CD8-positive, alpha-beta memory T cell (primary cell): Measurements from ENCODE around the gene ZNF587. TPM values are rescaled to one million over a fixed set of nuclear protein-coding genes. Genes with fewer than 3 reads are reported as not detected.
"Not testable (repeated sequence)": the region's sequence is repeated elsewhere in the genome, so short reads cannot be mapped to it uniquely, and the experiment has no call there.

ENCODE experiments used
- CTCF ChIA-PET: fragments of 350-600 bp; sonication (Branson Sonifier 250); formaldehyde crosslinking; loops from one replicate; lab custom pipeline; 2021; ENCODE audit warnings: antibody characterized with exemption; lab: Charles Lee
- POLR2A ChIA-PET: fragments of 350-600 bp; sonication (Branson Sonifier 250); formaldehyde crosslinking; loops from one replicate; lab custom pipeline; 2021; ENCODE audit warnings: antibody characterized with exemption; lab: Charles Lee
- DNase-seq, 5 donors: peaks; one replicate each; pipeline versions ENCODE4 v3.0.0 to v3.0.0-alpha.2; 2020 to 2022; ENCODE audit warnings: mixed read lengths in 1 of 5
- H3K27ac ChIP-seq: one replicate; pipeline ENCODE4 v1.7.0; 2013; ENCODE audit warnings: low read depth, mild to moderate bottlenecking, low read length, moderate library complexity
- H3K27me3 ChIP-seq: 2 replicates; pipeline ENCODE4 v1.7.0; 2013; ENCODE audit warnings: low read length, mild to moderate bottlenecking; ENCODE audit not compliant: insufficient read depth, poor library complexity, severe bottlenecking
- H3K36me3 ChIP-seq: 2 replicates; pipeline ENCODE4 v1.7.0; 2013; ENCODE audit warnings: mild to moderate bottlenecking, low read length, moderate library complexity; ENCODE audit not compliant: insufficient read depth
- H3K4me1 ChIP-seq: 2 replicates; pipeline ENCODE4 v1.7.0; 2013; ENCODE audit warnings: mild to moderate bottlenecking, low read length, moderate library complexity; ENCODE audit not compliant: insufficient read depth
- H3K4me3 ChIP-seq: 2 replicates; pipeline ENCODE4 v1.7.0; 2013; ENCODE audit warnings: mild to moderate bottlenecking, low read length
- H3K9me3 ChIP-seq: 2 replicates; pipeline ENCODE4 v1.7.0; 2013; ENCODE audit warnings: mild to moderate bottlenecking, low read length
- H3K27ac Mint-ChIP-seq, 8 donors: one replicate each; pipeline ENCODE4 v1.8.0; 2020 to 2021; ENCODE audit warnings: mixed read lengths in 8 of 8, mild to moderate bottlenecking in 6 of 8, inconsistent platforms in 3 of 8, moderate library complexity in 3 of 8
- H3K27me3 Mint-ChIP-seq, 2 donors: one replicate each; pipeline ENCODE4 v1.8.0; 2020 to 2021; ENCODE audit warnings: mixed read lengths in 2 of 2, mild to moderate bottlenecking in 1 of 2, moderate library complexity in 1 of 2
- H3K36me3 Mint-ChIP-seq, 3 donors: one replicate each; pipeline ENCODE4 v1.8.0; 2020 to 2021; ENCODE audit warnings: mixed read lengths in 3 of 3, inconsistent platforms in 1 of 3, mild to moderate bottlenecking in 1 of 3
- H3K4me1 Mint-ChIP-seq, 3 donors: one replicate each; pipeline ENCODE4 v1.8.0; 2020 to 2021; ENCODE audit warnings: mixed read lengths in 3 of 3, inconsistent platforms in 1 of 3, mild to moderate bottlenecking in 1 of 3
- H3K4me3 Mint-ChIP-seq, 7 donors: one replicate each; pipeline ENCODE4 v1.8.0; 2020 to 2021; ENCODE audit warnings: mixed read lengths in 7 of 7, mild to moderate bottlenecking in 6 of 7, moderate library complexity in 4 of 7, inconsistent platforms in 2 of 7
- H3K9me3 Mint-ChIP-seq, 5 donors: one replicate each; pipeline ENCODE4 v1.8.0; 2020 to 2022; ENCODE audit warnings: mixed read lengths in 5 of 5, mild to moderate bottlenecking in 3 of 5, moderate library complexity in 2 of 5, inconsistent platforms in 1 of 5
- polyA plus RNA-seq: library from polyadenylated mRNA; unstranded; fragments of 300-500 nt; fragmentation: Illumina TruSeq; gene quantifications from one replicate; pipeline ENCODE4 v1.2.3, GENCODE V29; 2021
- total RNA-seq, 2 experiments: library from RNA; stranded (reverse); gene quantifications; one replicate each; pipeline ENCODE4 v1.2.3, GENCODE V29; 2021

The ZNF587 gene
- total and polyA plus RNA-seq, 3 experiments from 2014 or later: 4.8 to 27.2 (median 24.2) TPM

DNA sequence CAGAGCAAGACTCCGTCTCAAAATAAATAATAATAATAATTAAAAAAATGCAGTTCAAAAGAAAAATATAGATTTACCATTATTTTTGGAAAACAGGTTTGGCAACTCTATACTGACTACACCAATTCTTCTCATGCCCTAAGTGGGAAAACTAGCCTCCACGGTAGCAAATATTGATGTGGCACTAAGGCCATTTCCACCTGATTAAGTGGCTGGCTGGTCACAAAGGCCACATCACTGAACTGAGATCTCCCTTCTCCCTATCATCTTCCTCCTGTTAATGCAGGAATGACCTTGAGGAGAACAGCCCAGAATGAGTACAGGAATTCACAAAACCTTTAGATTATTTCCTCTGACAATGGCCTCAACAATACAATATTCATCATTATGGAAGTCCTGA lies 20.6 kb downstream of the ZNF587 start:
- Histone ChIP-seq H3K27ac (no peak overlapping the region), H3K4me3 (no peak overlapping the region), H3K36me3 (peaks cover 21% of the 10 kb centered on the region), H3K27me3 (no peaks in the 10 kb centered on the region), H3K4me1 (no peaks in the 10 kb centered on the region), H3K9me3 (peaks cover 54% of the 10 kb centered on the region)
- Mint-ChIP-seq H3K4me3 (peak overlapping the region in 1 of 7 donors; percentile 13), H3K27me3 (no peaks in the 10 kb centered on the region), H3K9me3 (peaks cover 12 to 83% (median 72%) of the 10 kb centered on the region in 5 donors), H3K36me3 (peaks cover 13 to 70% (median 53%) of the 10 kb centered on the region in 3 donors), H3K4me1 (no peaks in the 10 kb centered on the region), H3K27ac (peak overlapping the region in 1 of 8 donors; percentile 67)
- ChIA-PET CTCF (no interaction called here), POLR2A (no interaction called here)
- no peak for DNase-seq

- Histone ChIP-seq H3K4me1 (no peaks in the 10 kb centered on the region), H3K27ac (no peak overlapping the region), H3K4me3 (peak overlapping the region; percentile 21), H3K27me3 (no peaks in the 10 kb centered on the region), H3K36me3 (peaks cover 22% of the 10 kb centered on the region), H3K9me3 (peaks cover 63% of the 10 kb centered on the region)
- Mint-ChIP-seq H3K27me3 (no peaks in the 10 kb centered on the region), H3K36me3 (peaks cover 17 to 71% (median 49%) of the 10 kb centered on the region in 3 donors), H3K4me1 (no peaks in the 10 kb centered on the region), H3K9me3 (peaks cover 16 to 86% (median 81%) of the 10 kb centered on the region in 5 donors), H3K4me3 (no peak overlapping the region), H3K27ac (no peak overlapping the region)
- DNase-seq: no peak
- POLR2A ChIA-PET: interaction anchor here (0.6 kb wide), 1 partner anchor 554 kb away, joined by 7 read pairs; no protein-coding TSS in a partner anchor
- CTCF ChIA-PET: no interaction called here
Measured at GRCh38 chr19:57872450-57872849, 22.8 kb downstream of the ZNF587 start.

DNA sequence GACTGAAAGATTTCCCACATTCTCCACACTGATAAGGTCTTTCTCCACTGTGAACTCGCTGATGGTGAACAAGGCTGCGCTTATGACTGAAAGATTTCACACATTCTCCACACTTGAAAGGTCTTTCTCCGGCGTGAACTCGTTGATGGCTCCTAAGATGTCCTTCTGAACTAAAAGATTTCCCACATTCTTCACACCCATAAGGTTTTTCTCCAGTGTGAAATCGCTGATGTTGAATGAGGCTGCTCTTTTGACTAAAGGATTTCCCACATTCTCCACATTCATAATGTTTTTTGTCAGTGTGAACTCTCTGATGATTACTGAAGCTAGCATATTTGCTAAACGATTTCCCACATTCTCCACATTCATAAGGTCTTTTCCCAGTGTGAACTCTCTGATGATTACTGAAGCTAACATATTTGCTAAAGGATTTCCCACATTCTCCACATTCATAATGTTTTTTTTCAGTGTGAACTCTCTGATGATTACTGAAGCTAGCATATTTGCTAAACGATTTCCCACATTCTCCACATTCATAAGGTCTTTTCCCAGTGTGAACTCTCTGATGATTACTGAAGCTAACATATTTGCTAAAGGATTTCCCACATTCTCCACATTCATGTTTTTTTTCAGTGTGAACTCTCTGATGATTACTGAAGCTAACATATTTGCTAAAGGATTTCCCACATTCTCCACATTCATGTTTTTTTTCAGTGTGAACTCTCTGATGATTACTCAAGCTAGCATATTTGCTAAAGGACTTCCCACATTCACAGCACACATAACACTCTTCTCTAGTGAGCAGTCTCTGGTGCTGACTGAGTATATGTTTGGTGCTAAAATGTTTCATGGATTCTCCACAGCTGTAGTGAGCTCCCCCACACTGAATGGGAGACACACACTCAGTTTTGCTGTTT lies 24.5 kb downstream of the ZNF587 start:
- H3K27ac ChIP-seq, CTCF ChIA-PET, H3K4me3 ChIP-seq, H3K4me1 Mint-ChIP-seq, DNase-seq, H3K27ac Mint-ChIP-seq, H3K4me3 Mint-ChIP-seq, H3K4me1 ChIP-seq, H3K27me3 Mint-ChIP-seq, H3K27me3 ChIP-seq: not testable (repeated sequence)
- POLR2A ChIA-PET: interaction anchor here (0.5 to 0.6 kb wide), 2 partner anchors 12 to 321 kb away, joined by 3 read pairs; no protein-coding TSS in a partner anchor
- Histone ChIP-seq H3K9me3 (peaks cover 58% of the 10 kb centered on the region), H3K36me3 (peaks cover 17% of the 10 kb centered on the region)
- Mint-ChIP-seq H3K9me3 (peaks cover 16 to 86% (median 81%) of the 10 kb centered on the region in 5 donors), H3K36me3 (peaks cover 20 to 72% (median 53%) of the 10 kb centered on the region in 3 donors)

- CTCF ChIA-PET: no interaction called here
- Mint-ChIP-seq H3K9me3 (peaks cover 0 to 72% (median 42%) of the 10 kb centered on the region in 5 donors), H3K36me3 (peaks cover 12 to 58% (median 51%) of the 10 kb centered on the region in 3 donors), H3K27ac (no peak overlapping the region), H3K4me3 (peak overlapping the region in 2 of 7 donors; percentile 9 to 96), H3K4me1 (peaks cover 28 to 46% (median 32%) of the 10 kb centered on the region in 3 donors), H3K27me3 (peaks cover 0 to 2% of the 10 kb centered on the region in 2 donors)
- POLR2A ChIA-PET: interaction anchor here (0.7 kb wide), 2 partner anchors 12 to 715 kb away, joined by 3 to 5 read pairs; no protein-coding TSS in a partner anchor
- peaks cover 7% of the 10 kb centered on the region for H3K4me1 ChIP-seq
- no peak for DNase-seq
- H3K9me3 ChIP-seq: peaks cover 10% of the 10 kb centered on the region
- no peak overlapping the region for H3K27ac ChIP-seq
- H3K36me3 ChIP-seq: no peaks in the 10 kb centered on the region
- H3K27me3 ChIP-seq: no peaks in the 10 kb centered on the region
- no peak overlapping the region for H3K4me3 ChIP-seq
Measured at GRCh38 chr19:57886046-57886445, 36.4 kb downstream of the ZNF587 start.

DNA sequence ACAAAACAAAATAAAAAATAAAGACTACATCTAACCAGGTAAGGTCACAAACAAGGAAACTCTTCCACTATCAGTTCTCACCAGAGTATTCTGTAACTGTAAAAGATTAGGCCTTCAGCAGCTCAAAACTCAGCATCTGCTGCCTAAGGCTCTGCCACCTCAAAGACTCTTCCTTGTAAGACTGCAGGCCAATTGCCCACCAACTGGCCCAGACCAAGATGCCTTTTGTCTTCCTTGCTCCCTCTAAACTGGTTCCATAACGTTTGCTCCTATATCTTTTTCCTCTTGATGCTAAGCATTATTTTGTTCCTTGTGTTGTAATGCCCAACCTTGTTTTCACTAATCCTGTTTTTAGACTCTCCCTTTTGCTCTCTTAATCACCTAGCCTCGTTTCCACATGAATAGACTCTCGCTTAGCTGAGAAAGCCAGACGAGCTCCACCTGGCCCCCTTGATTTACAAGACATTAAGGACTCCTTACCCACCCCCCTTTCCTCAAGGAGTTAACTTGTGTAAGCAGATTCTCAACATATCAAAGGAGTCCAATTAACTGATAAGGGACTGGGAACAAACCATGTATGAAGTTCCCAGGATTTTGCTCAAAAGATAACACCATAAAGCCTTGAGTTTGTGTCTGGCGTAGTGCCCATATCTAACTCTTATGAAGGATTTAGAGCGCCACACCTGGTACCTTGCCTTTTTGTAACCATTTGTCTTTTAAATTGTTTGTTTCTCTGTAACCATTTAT lies 37.7 kb downstream of the ZNF587 start:
- Histone ChIP-seq H3K27ac (no peak overlapping the region), H3K27me3 (no peaks in the 10 kb centered on the region), H3K9me3 (peaks cover 10% of the 10 kb centered on the region), H3K4me3 (peak overlapping the region; percentile 90), H3K36me3 (no peaks in the 10 kb centered on the region), H3K4me1 (peaks cover 7% of the 10 kb centered on the region)
- H3K27ac Mint-ChIP-seq: peak overlapping the region in 3 of 8 donors; percentile 62 to 89 (median 68)
- H3K4me3 Mint-ChIP-seq: peak overlapping the region; percentile 80 to 96 (median 89)
- DNase-seq: no peak
- POLR2A ChIA-PET: interaction anchor here (1.1 kb wide), 1 partner anchor 30 kb away, joined by 3 read pairs; no protein-coding TSS in a partner anchor
- peaks cover 28 to 46% (median 32%) of the 10 kb centered on the region in 3 donors for H3K4me1 Mint-ChIP-seq
- H3K9me3 Mint-ChIP-seq: peaks cover 0 to 78% (median 42%) of the 10 kb centered on the region in 5 donors
- peaks cover 0 to 2% of the 10 kb centered on the region in 2 donors for H3K27me3 Mint-ChIP-seq
- peaks cover 15 to 64% (median 51%) of the 10 kb centered on the region in 3 donors for H3K36me3 Mint-ChIP-seq
- CTCF ChIA-PET: no interaction called here

GRCh38 chr19:57888107-57888559 lies 38.5 kb downstream of the ZNF587 start:
- Histone ChIP-seq H3K27ac (peak overlapping the region; percentile 70), H3K36me3 (no peaks in the 10 kb centered on the region), H3K27me3 (no peaks in the 10 kb centered on the region), H3K9me3 (peaks cover 10% of the 10 kb centered on the region), H3K4me1 (peaks cover 7% of the 10 kb centered on the region), H3K4me3 (peak overlapping the region; percentile 90)
- Mint-ChIP-seq H3K27ac (peak overlapping the region; percentile 19 to 96 (median 83)), H3K4me3 (peak overlapping the region; percentile 80 to 96 (median 89)), H3K36me3 (peaks cover 15 to 69% (median 45%) of the 10 kb centered on the region in 3 donors), H3K4me1 (peaks cover 28 to 42% (median 32%) of the 10 kb centered on the region in 3 donors), H3K27me3 (peaks cover 0 to 2% of the 10 kb centered on the region in 2 donors), H3K9me3 (peaks cover 0 to 76% (median 37%) of the 10 kb centered on the region in 5 donors)
- ChIA-PET CTCF (interaction anchor here (0.8 kb wide), 1 partner anchor 27 kb away, joined by 3 read pairs; no protein-coding TSS in a partner anchor), POLR2A (interaction anchor here (1.1 kb wide), 1 partner anchor 29 kb away, joined by 3 read pairs; no protein-coding TSS in a partner anchor)
- DNase-seq: no peak

GRCh38 chr19:57888560-57889231 lies 39.0 kb downstream of the ZNF587 start, which contains the start of gene ZNF814:
Gene ZNF814 (minus strand): TSS chr19:57889037. CDS start chr19:57888802, 235 bp downstream.
- Histone ChIP-seq H3K27ac (peak within 1 kb of the TSS; percentile 70), H3K27me3 (no peaks in the 10 kb centered on the region), H3K4me3 (peak within 1 kb of the TSS; percentile 90), H3K9me3 (peaks cover 10% of the 10 kb centered on the region), H3K4me1 (peaks cover 7% of the 10 kb centered on the region), H3K36me3 (no peaks in the 10 kb centered on the region)
- peaks cover 28 to 42% (median 32%) of the 10 kb centered on the region in 3 donors for H3K4me1 Mint-ChIP-seq
- peak within 1 kb of the TSS; percentile 19 to 96 (median 83) for H3K27ac Mint-ChIP-seq
- POLR2A ChIA-PET: interaction anchor here (1.1 kb wide), 1 partner anchor 28 kb away, joined by 3 read pairs; no protein-coding TSS in a partner anchor
- CTCF ChIA-PET: interaction anchor here (0.8 kb wide), 1 partner anchor 26 kb away, joined by 3 read pairs; no protein-coding TSS in a partner anchor
- H3K27me3 Mint-ChIP-seq: peaks cover 0 to 2% of the 10 kb centered on the region in 2 donors
- peaks cover 15 to 69% (median 39%) of the 10 kb centered on the region in 3 donors for H3K36me3 Mint-ChIP-seq
- H3K4me3 Mint-ChIP-seq: peak within 1 kb of the TSS; percentile 80 to 96 (median 89)
- H3K9me3 Mint-ChIP-seq: peaks cover 0 to 70% (median 37%) of the 10 kb centered on the region in 5 donors
- DNase-seq: peak; percentile 65 to 91 (median 80)
